Loucy (cell line): Measurements from ENCODE around the gene PCGF2.
A peak's percentile ranks its signal among the peaks of the same experiment; 100 is the strongest.

Experiments
- H2AFZ ChIP-seq: fragments of 200-600 bp; sonication (generic); 2 replicates; pipeline ENCODE4 v1.6.0; 2016; ENCODE audit warnings: antibody characterized with exemption, mild to moderate bottlenecking, low read length, moderate library complexity
- H3F3A ChIP-seq: fragments of 200-600 bp; 2 replicates; pipeline ENCODE4 v1.6.0; 2016; ENCODE audit warnings: antibody characterized with exemption, low read depth, mild to moderate bottlenecking
- H3K27me3 ChIP-seq: fragments of 200-600 bp; sonication (generic); 2 replicates; pipeline ENCODE4 v1.6.1; 2014; ENCODE audit warnings: low read length, mild to moderate bottlenecking; ENCODE audit not compliant: insufficient read depth, poor library complexity, severe bottlenecking
- H3K36me3 ChIP-seq: fragments of 200-600 bp; sonication (generic); 2 replicates; pipeline ENCODE4 v1.6.1; 2016; ENCODE audit warnings: low read length; ENCODE audit not compliant: insufficient read depth
- H3K4me1 ChIP-seq: fragments of 200-600 bp; sonication (generic); 2 replicates; pipeline ENCODE4 v1.5.1; 2014; ENCODE audit warnings: low read length, mild to moderate bottlenecking; ENCODE audit not compliant: insufficient read depth, poor library complexity, severe bottlenecking
- H3K4me2 ChIP-seq: fragments of 200-600 bp; sonication (generic); 2 replicates; pipeline ENCODE4 v1.6.0; 2014; ENCODE audit warnings: antibody characterized with exemption, low read length, low read depth, mild to moderate bottlenecking; ENCODE audit not compliant: poor library complexity, severe bottlenecking
- H3K4me3 ChIP-seq: fragments of 200-600 bp; sonication (generic); 2 replicates; pipeline ENCODE4 v1.5.1; 2014; ENCODE audit warnings: low read length, mild to moderate bottlenecking, mixed read lengths; ENCODE audit not compliant: poor library complexity, severe bottlenecking
- H3K79me2 ChIP-seq: fragments of 200-600 bp; sonication (generic); 2 replicates; pipeline ENCODE4 v1.6.1; 2014; ENCODE audit warnings: low read length; ENCODE audit not compliant: insufficient read depth
- H3K9ac ChIP-seq: fragments of 200-600 bp; sonication (generic); 2 replicates; pipeline ENCODE4 v1.6.0; 2014; ENCODE audit warnings: mild to moderate bottlenecking, low read depth, low read length, moderate library complexity; ENCODE audit not compliant: poor library complexity, severe bottlenecking
- H3K9me2 ChIP-seq: fragments of 200-600 bp; sonication (generic); replicated peaks from 2 replicates; pipeline ENCODE4 v1.6.1; 2016; ENCODE audit warnings: low read depth, low read length, mixed read lengths
- H3K9me3 ChIP-seq: fragments of 200-600 bp; sonication (generic); 2 replicates; pipeline ENCODE4 v1.6.1; 2014; ENCODE audit warnings: mild to moderate bottlenecking, antibody characterized with exemption, low read length, low read depth; ENCODE audit not compliant: insufficient read depth
- H4K20me1 ChIP-seq: fragments of 200-600 bp; sonication (generic); 2 replicates; pipeline ENCODE4 v1.6.0; 2014; ENCODE audit warnings: antibody characterized with exemption, low read length, mild to moderate bottlenecking; ENCODE audit not compliant: insufficient read depth, poor library complexity, severe bottlenecking
- CTCF ChIP-seq: fragments of 200-600 bp; sonication (generic); conservative IDR thresholded peaks from 2 replicates; pipeline ENCODE4 v1.5.1; 2014; ENCODE audit warnings: mild to moderate bottlenecking, antibody characterized with exemption, low read length
- EZH2phosphoT487 ChIP-seq: fragments of 200-600 bp; IDR thresholded peaks from 2 replicates; pipeline ENCODE4 v1.6.1; 2018; ENCODE audit warnings: antibody characterized with exemption, mild to moderate bottlenecking, moderate library complexity, borderline replicate concordance

The PCGF2 gene

GRCh38 chr17:38702916-38703741, 45.0 kb downstream of the PCGF2 start:
- Histone ChIP-seq H3K4me1 (peaks cover 39% of the 10 kb centered on the region), H3K4me2 (peak overlapping the region; percentile 92), H3K79me2 (peaks cover 46% of the 10 kb centered on the region), H2AFZ (peak overlapping the region; percentile 73), H3K9me3 (no peaks in the 10 kb centered on the region), H3K9me2 (no peaks in the 10 kb centered on the region), H3F3A (peaks cover 7% of the 10 kb centered on the region), H4K20me1 (peaks cover 24% of the 10 kb centered on the region), H3K36me3 (no peaks in the 10 kb centered on the region), H3K4me3 (peak overlapping the region; percentile 99), H3K9ac (peak overlapping the region; percentile 99), H3K27me3 (no peaks in the 10 kb centered on the region)
- TF ChIP-seq CTCF (no peak), EZH2phosphoT487 (no peak)

GRCh38 chr17:38702166-38702915, 45.8 kb downstream of the PCGF2 start:
- Histone ChIP-seq H3K27me3 (no peaks in the 10 kb centered on the region), H3K4me2 (peak overlapping the region; percentile 92), H3K36me3 (no peaks in the 10 kb centered on the region), H4K20me1 (peaks cover 16% of the 10 kb centered on the region), H3K79me2 (peaks cover 38% of the 10 kb centered on the region), H3K9me3 (no peaks in the 10 kb centered on the region), H3K4me3 (peak overlapping the region; percentile 99), H3K9me2 (no peaks in the 10 kb centered on the region), H2AFZ (peak overlapping the region; percentile 76), H3K9ac (peak overlapping the region; percentile 99), H3K4me1 (peaks cover 32% of the 10 kb centered on the region), H3F3A (peaks cover 7% of the 10 kb centered on the region)
- no peak for TF ChIP-seq CTCF
- no peak for TF ChIP-seq EZH2phosphoT487

GRCh38 chr17:38701504-38702165, 46.5 kb downstream of the PCGF2 start:
- peak overlapping the region; percentile 99 for H3K9ac ChIP-seq
- peaks cover 25% of the 10 kb centered on the region for H3K4me1 ChIP-seq
- H3K27me3 ChIP-seq, result no peaks in the 10 kb centered on the region
- no peaks in the 10 kb centered on the region for H3K36me3 ChIP-seq
- H4K20me1 ChIP-seq, result peaks cover 9% of the 10 kb centered on the region
- peaks cover 31% of the 10 kb centered on the region for H3K79me2 ChIP-seq
- peak overlapping the region; percentile 99 for H3K4me3 ChIP-seq
- H2AFZ ChIP-seq, result peak overlapping the region; percentile 76
- TF ChIP-seq CTCF, result no peak
- TF ChIP-seq EZH2phosphoT487, result no peak
- H3K9me2 ChIP-seq, result no peaks in the 10 kb centered on the region
- no peaks in the 10 kb centered on the region for H3K9me3 ChIP-seq
- peaks cover 7% of the 10 kb centered on the region for H3F3A ChIP-seq
- H3K4me2 ChIP-seq, result peak overlapping the region; percentile 83
